HFF-Myc (cell line): ENCODE results near the gene PUS1.
A peak's percentile ranks its signal among the peaks of the same experiment; 100 is the strongest.

Experiments used
- DNase-seq: peaks from one replicate; pipeline ENCODE4 v3.0.0-alpha.2; 2011; ENCODE audit warnings: low read depth; ENCODE audit errors: extremely low read depth
- H3K4me3 ChIP-seq: replicated peaks from 2 replicates; pipeline ENCODE4 v1.5.1; 2011; ENCODE audit warnings: low read depth, mild to moderate bottlenecking, control low read depth, low read length
- TF ChIP-seq, protein P1 (sequence below): IDR thresholded peaks from 2 replicates; pipeline ENCODE4 v1.5.1; 2012; ENCODE audit warnings: mild to moderate bottlenecking, low read depth, low read length, control low read depth; ENCODE audit errors: missing control alignments

Gene PUS1

DNA sequence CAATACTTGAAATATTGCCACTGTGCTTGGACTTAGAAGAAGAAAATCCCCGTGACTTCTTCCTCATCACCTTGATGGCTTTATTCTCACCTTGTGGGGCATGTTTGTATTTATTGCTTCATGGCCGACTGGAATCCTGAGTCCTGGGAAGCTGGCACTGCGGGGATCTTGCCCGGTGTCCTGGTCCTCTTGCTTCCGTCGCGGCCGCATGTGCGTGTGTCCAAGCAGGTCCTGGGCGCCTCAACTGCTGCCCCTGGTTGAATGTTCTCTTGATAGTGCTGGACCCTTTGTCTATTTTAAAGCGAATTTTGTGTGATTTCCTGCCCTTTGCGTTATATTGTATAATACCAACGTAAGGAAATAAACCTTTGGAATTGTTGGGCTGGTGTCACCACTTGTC lies 6.3 kb upstream of the PUS1 start:
- TF ChIP-seq, protein P1, sequence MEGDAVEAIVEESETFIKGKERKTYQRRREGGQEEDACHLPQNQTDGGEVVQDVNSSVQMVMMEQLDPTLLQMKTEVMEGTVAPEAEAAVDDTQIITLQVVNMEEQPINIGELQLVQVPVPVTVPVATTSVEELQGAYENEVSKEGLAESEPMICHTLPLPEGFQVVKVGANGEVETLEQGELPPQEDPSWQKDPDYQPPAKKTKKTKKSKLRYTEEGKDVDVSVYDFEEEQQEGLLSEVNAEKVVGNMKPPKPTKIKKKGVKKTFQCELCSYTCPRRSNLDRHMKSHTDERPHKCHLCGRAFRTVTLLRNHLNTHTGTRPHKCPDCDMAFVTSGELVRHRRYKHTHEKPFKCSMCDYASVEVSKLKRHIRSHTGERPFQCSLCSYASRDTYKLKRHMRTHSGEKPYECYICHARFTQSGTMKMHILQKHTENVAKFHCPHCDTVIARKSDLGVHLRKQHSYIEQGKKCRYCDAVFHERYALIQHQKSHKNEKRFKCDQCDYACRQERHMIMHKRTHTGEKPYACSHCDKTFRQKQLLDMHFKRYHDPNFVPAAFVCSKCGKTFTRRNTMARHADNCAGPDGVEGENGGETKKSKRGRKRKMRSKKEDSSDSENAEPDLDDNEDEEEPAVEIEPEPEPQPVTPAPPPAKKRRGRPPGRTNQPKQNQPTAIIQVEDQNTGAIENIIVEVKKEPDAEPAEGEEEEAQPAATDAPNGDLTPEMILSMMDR, result no peak
- no peak overlapping the region for H3K4me3 ChIP-seq
- DNase-seq, result no peak

GRCh38 chr12:131923260-131923659 lies 5.8 kb upstream of the PUS1 start:
- no peak for DNase-seq
- TF ChIP-seq, protein P1, result no peak
- H3K4me3 ChIP-seq, result no peak overlapping the region

DNA sequence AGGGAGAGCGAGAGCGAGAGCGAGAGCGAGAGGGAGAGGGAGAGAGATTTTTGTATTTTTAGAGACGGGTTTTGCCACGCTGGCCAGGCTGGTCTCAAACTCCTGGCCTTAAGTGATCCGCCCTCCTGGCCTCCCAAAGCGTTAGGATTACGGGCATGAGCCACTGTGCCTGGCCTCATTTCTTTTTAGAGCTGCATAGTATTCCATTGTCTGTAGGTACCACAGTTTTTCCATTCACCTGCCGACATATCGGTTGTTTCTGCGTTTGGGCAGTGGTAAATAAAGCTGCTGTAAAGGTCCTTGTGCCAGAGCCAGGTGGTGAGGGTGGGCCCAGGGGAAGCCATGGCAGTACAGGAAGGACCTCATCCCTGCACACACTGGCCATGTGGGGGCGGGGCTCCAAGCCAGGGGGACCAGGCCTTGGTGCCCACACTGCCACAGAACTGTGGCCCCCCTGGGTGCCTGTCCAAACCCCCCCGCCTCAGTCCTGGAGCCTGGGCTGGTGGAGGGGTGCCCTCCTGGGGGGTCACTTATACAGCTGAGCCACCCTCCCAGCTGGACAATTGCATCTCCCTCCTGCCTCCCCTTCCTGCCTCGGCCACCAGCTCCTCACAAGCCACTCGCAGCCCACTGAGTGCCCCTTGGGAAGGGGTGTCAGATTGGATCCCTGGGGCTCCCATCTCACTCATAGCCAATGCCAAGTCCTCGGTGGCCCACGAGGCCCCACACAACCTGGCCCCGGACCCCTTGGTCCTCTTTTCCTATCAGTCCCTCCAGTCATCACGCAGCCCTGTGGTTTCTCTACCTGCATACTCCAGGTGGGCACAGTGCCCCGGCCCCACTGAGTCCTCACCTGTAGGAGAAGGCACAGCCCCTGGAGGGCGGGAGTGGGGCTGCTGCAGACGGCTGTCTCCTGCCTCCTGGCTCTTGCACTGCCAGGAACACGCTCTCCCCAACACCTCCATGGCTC lies 1.7 kb upstream of the PUS1 start:
- no peak for DNase-seq
- TF ChIP-seq, protein P1, result no peak
- no peak overlapping the region for H3K4me3 ChIP-seq

DNA sequence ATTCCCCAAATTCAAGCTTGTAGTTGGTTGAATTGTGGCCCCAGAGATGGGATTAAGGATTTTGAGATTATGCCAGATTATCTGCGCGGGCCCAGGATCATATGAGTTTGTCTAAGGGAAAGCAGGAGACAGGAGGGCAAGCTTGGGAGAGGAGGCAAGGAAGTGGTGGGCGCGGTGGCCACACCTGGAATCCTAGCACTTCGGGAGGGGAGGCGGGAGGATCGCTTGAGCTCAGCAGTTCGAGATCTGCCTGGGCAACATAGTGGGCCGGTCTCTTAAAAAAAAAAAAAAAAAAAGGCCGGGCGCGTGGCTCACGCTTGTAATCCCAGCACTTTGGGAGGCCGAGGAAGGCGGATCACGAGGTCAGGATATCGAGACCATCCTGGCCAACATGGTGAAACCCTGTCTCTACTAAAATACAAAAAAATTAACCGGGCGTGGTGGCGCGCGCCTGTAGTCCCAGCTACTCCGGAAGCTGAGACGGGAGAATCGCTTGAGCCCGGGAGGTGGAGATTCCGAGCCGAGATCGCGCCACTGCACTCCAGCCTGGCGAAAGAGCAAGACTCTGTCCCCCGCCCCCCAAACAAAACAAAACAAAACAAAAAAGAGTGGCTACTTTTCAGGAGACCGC lies 881 bp upstream of the PUS1 start:
- TF ChIP-seq, protein P1, result no peak
- no peak for DNase-seq
- H3K4me3 ChIP-seq, result peak overlapping the region; percentile 92

GRCh38 chr12:131929581-131930456 lies 743 bp downstream of the PUS1 start:
- peak overlapping the region; percentile 92 for H3K4me3 ChIP-seq
- no peak for DNase-seq
- TF ChIP-seq, protein P1, result no peak

GRCh38 chr12:131930510-131930909 lies 1.4 kb downstream of the PUS1 start:
- peak overlapping the region; percentile 92 for H3K4me3 ChIP-seq
- no peak for DNase-seq
- TF ChIP-seq, protein P1, result no peak
